NCI-H226 (cell line): ENCODE results near the gene MAP3K3.
A peak's percentile ranks its signal among the peaks of the same experiment; 100 is the strongest.

Experiments used
- DNase-seq: peaks from one replicate; pipeline ENCODE4 v3.0.0-alpha.2; 2015

Gene MAP3K3

DNA sequence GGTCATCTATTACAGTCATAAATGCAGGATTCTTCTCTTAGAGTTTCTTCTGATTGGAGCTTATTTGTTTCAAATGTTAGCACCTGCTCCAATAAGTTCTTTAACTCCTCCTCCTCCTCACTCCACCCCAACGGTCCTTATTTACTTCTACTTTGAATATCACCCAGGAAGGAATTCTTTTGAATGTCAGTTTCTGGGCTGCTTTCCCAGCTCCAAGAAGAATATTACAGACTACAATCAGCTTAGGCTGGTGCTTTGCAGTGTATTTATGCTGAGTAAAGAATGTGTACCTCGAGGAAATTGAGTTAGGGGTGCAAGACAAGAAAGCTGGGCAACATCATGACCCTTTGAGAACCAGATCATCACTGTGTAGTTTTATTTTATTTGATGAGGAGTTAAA lies 30.8 kb downstream of the MAP3K3 start:
- DNase-seq, result peak; percentile 15

GRCh38 chr17:63657786-63658185 lies 35.6 kb downstream of the MAP3K3 start:
- DNase-seq, result no peak

DNA sequence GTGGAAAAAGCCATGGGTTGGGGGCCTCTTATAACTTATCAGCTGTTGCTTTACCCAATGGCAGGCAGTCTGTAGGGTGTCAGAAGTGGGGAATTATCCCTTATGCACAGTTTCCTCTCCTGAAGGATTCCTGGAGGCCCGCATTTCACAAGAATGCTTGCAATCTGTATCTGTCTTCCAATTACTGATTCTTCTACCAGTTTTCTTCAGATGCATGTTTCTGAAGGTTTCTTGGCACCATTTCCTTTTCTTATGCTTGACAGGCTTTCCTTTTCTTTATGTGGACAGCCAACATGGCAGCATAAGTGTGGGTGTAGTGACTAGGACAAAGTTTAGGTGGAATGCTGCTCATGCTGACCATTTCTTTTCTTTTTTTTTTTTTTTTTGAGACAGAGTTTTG lies 36.1 kb downstream of the MAP3K3 start:
- DNase-seq, result no peak

GRCh38 chr17:63659850-63660249 lies 37.6 kb downstream of the MAP3K3 start:
- no peak for DNase-seq

GRCh38 chr17:63665527-63666214 lies 43.5 kb downstream of the MAP3K3 start:
- no peak for DNase-seq

- no peak for DNase-seq
Measured at GRCh38 chr17:63672856-63673255, 50.6 kb downstream of the MAP3K3 start.

DNA sequence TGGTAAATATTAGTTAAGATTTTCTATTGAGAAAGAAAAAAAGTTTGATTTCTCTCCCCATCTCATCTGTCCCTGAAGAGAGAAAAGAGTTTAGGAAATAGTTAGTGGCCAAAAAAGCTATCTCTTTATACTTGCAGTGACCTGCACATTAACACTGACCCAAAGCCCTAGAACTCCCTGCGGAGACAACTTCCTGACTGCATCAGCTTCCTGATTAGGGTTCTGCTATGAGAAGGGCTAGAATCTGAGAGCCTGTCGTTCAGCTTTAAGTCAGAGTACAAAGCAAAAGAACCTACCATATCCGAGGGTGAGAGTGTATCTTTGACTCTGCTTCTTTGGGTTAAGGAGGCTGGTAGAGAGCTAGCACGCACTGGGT lies 53.0 kb downstream of the MAP3K3 start:
- DNase-seq, result no peak

DNA sequence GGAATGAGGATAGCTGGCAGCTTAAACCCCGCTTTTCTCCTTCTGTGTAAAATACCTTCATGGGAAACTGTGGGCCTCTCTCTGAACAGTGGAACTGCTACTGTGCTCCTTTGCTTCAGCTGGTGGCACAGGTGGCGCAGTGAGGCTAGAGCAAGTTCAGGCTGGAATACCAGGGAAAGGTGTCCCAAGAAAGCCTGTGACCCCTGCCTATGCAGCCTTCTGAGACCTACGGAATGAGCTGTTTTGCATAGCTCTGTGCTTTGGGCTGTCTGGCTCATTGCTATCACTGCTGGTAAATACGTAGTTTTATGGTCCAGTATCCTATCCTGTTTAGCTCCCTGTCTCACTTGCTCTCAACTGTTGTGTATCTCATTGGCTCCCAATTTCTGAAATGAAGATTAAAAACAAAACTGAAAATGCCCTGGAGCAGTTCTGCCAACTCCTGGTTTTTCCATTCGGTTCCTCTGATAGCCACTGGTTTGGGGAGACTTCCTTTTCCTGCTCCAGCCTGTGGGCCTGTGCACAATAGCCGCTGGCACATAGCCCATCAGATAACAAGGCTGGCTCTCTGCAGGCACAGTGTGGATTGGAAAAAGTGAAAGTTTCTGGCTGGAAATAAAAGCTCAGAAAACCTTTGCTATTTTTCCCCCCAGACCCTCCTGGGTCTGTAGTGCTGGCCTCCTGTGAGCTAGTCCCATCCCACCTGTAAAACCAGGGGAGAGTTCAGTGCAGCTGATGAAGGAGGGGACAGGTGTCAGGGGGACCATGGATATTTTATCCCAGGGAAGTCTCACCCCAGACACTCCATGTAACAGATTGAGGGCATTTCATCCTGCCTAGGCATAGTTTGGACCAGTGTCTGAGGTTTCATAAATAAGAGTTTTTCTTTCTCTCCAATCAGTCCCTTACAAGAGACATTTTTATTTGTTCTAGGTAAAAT lies 53.7 kb downstream of the MAP3K3 start:
- DNase-seq, result peak; percentile 85

- no peak for DNase-seq
Measured at GRCh38 chr17:63676584-63676983, 54.4 kb downstream of the MAP3K3 start.

- no peak for DNase-seq
Measured at GRCh38 chr17:63679214-63679613, 57.0 kb downstream of the MAP3K3 start.

GRCh38 chr17:63680700-63681099 lies 58.5 kb downstream of the MAP3K3 start:
- DNase-seq, result no peak

- no peak for DNase-seq
Measured at GRCh38 chr17:63681530-63681929, 59.3 kb downstream of the MAP3K3 start.

GRCh38 chr17:63682441-63682840 lies 60.2 kb downstream of the MAP3K3 start:
- DNase-seq, result no peak

- DNase-seq, result no peak
Measured at GRCh38 chr17:63682981-63683380, 60.8 kb downstream of the MAP3K3 start.

DNA sequence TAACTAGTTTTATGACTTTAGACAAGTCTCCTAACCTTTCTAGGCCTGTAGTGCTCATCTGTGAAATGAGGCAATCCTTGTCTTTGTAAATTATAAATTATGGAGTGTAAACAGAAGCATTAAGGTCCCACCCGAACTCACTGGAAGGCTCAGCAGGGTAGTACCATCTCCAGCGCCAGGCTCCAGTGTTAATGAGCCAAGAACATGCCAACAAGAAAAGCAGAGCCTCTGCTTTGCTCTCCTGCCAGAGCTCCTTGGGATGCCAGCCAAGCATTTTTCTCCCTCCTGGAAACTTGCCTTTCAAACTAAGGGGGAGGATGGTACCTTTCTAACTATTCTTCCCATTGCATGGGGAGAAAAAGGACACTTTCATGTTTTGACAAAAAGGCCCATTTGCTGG lies 62.8 kb downstream of the MAP3K3 start:
- peak; percentile 34 for DNase-seq

- no peak for DNase-seq
Measured at GRCh38 chr17:63685578-63685977, 63.4 kb downstream of the MAP3K3 start.

- DNase-seq, result no peak
Measured at GRCh38 chr17:63686138-63686685, 64.0 kb downstream of the MAP3K3 start.

GRCh38 chr17:63688396-63689020 lies 66.3 kb downstream of the MAP3K3 start:
- no peak for DNase-seq

- DNase-seq, result no peak
Measured at GRCh38 chr17:63689479-63689878, 67.3 kb downstream of the MAP3K3 start.

DNA sequence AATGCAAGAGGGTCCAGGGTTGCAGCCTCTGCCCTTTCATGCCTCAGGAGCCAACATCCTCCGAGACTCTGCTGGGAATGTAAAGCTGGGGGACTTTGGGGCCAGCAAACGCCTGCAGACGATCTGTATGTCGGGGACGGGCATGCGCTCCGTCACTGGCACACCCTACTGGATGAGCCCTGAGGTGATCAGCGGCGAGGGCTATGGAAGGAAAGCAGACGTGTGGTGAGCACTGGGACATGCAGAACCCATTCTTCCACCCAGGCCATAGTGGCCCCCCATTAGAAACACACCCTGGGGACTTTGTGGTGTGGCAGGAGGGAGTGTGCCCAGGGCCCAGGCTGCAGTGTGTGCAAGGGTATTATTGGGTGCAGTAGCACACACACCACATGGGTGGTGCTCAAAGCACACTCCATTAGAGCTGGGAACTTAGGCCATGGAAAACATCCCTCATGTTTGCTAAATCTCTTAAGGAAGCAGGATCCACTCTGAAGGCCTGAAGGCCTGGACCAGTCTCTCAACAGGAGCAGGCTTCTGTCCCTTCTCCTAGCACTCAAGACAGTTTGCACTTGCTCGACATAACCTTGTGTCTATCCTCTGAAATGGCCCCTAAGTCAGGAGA lies 70.1 kb downstream of the MAP3K3 start:
- no peak for DNase-seq

DNA sequence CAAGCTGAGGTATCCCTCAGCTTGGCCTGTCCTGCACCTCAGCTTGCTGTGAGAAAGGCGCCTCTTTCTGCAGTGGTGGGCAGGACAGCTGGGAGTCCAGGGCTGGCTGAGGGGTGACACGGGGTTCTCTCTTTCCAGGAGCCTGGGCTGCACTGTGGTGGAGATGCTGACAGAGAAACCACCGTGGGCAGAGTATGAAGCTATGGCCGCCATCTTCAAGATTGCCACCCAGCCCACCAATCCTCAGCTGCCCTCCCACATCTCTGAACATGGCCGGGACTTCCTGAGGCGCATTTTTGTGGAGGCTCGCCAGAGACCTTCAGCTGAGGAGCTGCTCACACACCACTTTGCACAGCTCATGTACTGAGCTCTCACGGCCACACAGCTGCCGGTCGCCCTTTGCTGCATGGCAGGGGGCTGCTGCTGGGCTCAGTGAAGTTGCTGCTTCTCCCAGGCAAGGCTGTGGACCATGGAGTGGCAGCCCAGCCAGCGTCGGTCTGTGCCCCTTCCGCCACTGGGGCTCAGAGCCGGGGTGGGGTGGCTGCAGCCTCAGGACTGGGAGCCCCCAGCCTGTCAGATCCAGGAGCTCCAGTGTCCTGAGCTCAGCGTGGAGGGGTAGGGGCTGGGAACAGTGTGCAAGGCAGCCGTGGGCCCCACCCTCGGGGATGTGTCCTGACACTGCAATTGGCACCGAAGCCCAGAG lies 71.3 kb downstream of the MAP3K3 start:
- DNase-seq, result no peak

DNA sequence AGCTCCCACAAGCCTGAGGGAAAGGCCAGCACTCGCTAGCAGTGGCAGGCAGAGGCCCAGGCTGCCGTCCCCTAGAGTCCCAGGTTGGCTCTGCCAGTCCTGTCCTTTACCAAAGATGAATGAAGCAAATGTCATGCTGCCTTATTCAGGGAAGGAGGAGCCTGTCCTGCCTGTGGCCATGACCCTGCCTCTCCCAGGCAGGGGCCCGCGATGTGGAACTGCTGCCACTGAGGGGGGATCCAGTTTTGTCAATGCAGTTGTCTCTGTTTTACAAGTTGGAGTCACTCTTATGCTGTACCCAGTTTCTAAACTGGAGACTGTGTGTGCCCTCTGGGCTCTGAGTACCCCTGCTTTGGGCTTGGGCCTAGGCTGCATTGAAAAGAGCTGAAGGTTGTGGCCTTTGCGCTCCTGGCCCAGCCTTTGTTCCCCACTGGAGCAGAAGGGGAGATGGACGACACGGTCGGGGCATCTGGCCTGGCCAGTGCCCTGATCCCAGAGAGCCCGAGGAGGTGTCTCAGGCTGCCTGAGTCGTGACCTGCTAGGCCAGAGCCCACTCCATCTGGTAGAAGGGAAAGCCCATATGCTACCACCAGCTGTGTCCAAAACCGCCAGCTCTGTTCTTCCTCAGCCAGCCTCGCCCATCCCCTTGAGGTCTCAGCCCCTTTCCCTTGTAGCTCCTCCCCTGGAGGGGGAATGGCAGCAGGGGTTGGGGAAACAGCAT lies 72.2 kb downstream of the MAP3K3 start:
- DNase-seq, result no peak
